Astrocyte of the cerebellum (primary cell): ENCODE data around the gene FNDC8.

Source experiments
- DNase-seq: peaks from one replicate; pipeline ENCODE4 v3.0.0-alpha.2; 2011; ENCODE audit warnings: low read depth
- H3K4me3 ChIP-seq: 2 replicates; pipeline ENCODE4 v1.5.1; 2011; ENCODE audit warnings: mild to moderate bottlenecking, low read depth, low read length, moderate library complexity
- CTCF ChIP-seq: IDR thresholded peaks from 2 replicates; pipeline ENCODE4 v1.5.1; 2012; ENCODE audit warnings: low read length, low read depth, moderate library complexity, mild to moderate bottlenecking; ENCODE audit errors: missing control alignments
- in situ Hi-C: cut with HindIII; loops from 2 replicates; pipeline ENCODE4 v1.10.0; 2017; ENCODE audit warnings: low sequenced_read_pairs

Gene FNDC8

GRCh38 chr17:35159940-35160339 is 38.5 kb downstream of the FNDC8 start:
- no peak for DNase-seq
- no peak overlapping the region for H3K4me3 ChIP-seq
- TF ChIP-seq CTCF, result no peak
- in situ Hi-C loops, result no loop called here

- H3K4me3 ChIP-seq, result no peak overlapping the region
- in situ Hi-C loops, result no loop called here
Observed at GRCh38 chr17:35160354-35161201, 39.2 kb downstream of the FNDC8 start.

GRCh38 chr17:35161281-35161761 is 39.9 kb downstream of the FNDC8 start:
- DNase-seq, result no peak
- no peak overlapping the region for H3K4me3 ChIP-seq
- in situ Hi-C loops, result no loop called here
- no peak for TF ChIP-seq CTCF

More at GRCh38 chr17:35160354-35161201, 39.2 kb downstream of the FNDC8 start:
- TF ChIP-seq CTCF, result no peak
- no peak for DNase-seq

- in situ Hi-C loops, result no loop called here
- no peak overlapping the region for H3K4me3 ChIP-seq
- TF ChIP-seq CTCF, result no peak
- no peak for DNase-seq
Observed at GRCh38 chr17:35162755-35163154, 41.3 kb downstream of the FNDC8 start.

- no peak for TF ChIP-seq CTCF
- in situ Hi-C loops, result no loop called here
- no peak overlapping the region for H3K4me3 ChIP-seq
- DNase-seq, result no peak
Observed at GRCh38 chr17:35163886-35164285, 42.5 kb downstream of the FNDC8 start.

GRCh38 chr17:35164716-35165115 is 43.3 kb downstream of the FNDC8 start:
- DNase-seq, result no peak
- TF ChIP-seq CTCF, result no peak
- H3K4me3 ChIP-seq, result no peak overlapping the region
- in situ Hi-C loops, result no loop called here
